ENCODE results near the gene SLC4A8.
A peak's percentile ranks its signal among the peaks of the same experiment; 100 is the strongest.

SLC4A8 gene

DNA sequence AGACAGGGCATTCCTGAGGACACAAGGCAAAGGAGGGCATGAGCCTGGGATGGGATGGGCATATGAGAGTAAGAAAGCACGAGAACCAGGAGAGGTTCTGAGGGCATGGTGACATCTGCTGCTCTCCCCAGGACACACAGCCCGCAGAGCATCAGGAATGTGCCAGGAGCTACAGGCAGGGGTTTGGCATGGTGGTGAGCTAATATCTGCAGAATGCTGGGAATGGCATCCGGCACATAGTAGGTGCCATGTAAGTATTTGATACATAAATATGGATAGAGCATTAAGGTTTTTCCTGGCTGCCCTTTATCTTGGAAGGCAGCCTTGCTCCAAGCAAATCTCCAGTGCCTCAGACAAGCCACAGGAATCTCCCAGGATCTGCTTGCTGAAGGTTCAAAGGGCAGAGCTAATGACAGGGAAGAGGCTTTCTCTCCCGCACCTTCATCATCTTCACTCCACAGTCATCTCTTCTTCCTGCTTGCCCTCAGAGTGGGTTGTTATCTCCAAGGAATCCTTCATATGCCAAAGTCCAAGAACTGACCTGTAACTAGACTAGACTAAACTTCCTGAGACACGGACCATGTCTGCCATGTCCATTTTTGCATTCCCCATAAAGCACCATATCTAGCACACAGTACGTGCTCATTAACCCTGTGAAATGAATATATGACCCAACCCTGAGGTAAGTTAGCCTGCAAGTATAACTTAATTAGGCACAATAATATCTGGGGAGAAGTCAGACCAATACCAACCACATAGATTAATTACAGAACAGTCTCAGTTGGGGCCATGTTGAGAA is 104.4 kb downstream of the SLC4A8 start:
- no peak for DNase-seq (ENCODE audit: low spot score)

DNA sequence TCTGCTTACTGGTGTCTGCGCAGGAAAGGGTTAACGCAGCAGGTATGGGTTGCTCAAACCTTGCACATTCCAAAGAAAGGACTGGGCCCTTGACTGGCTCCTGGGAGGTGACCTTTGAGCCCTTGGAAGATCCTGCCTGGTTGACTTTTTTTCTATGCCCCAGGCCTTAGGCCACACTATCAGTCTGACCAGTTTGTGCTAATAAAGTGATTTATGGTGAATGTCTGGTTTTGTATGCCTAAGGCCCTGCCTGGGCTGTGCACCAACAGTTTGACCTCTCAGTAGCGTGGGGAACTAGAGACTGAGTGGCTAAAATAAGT is 105.0 kb downstream of the SLC4A8 start:
- no peak for DNase-seq (ENCODE audit: low spot score)

DNA sequence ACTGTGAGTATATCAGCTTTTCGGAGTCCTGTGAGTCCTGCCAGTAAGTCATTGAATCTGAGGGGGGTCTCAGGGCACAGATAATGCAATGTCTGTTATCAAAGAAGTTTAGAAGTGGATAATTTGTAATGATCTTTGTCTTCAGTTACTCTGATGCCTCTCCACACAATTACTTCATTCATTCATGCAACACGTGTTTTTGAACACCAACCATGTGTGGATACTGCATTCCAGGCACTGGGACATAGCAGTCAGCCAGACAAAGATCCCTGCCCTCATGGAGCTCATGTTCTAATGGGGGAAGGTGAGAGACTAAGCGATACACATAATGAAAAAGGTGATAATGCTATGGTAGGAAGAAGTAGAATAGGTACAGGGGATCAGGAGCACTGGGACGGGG is 105.6 kb downstream of the SLC4A8 start:
- no peak for DNase-seq (ENCODE audit: low spot score)

DNA sequence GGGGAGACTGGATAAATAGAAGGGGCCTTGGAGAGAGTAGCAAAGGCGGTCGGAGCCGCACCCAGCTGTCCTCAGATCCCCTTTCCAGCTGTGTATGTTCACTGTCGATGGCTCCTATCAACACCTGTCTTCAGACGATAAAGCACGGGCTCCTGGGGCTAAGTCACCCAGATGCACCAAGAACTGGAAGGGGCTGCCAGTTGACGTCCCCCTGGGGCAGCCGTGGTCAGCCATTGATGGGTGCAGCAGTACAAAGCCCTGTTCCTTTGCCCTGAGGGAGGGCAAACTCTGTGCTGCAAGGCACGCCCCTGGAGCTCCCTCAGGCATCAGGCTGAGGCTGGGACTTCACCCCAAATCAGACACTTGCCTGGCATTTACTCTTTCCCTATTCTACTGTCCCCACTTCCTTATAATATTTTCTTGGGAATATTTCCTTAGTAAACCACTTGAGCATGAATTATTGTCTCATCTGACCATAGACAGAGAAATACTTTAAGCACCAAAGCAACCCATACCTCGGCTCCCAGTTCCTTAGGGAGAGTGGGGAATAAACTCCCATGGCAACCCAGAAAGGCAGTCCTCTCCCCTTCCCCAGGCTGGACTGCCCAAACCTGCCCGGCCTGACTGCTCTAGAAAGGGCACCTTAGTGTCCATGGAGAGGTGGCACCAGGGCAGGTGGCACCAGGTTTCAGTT is 106.8 kb downstream of the SLC4A8 start:
- no peak for DNase-seq (ENCODE audit: low spot score)

DNA sequence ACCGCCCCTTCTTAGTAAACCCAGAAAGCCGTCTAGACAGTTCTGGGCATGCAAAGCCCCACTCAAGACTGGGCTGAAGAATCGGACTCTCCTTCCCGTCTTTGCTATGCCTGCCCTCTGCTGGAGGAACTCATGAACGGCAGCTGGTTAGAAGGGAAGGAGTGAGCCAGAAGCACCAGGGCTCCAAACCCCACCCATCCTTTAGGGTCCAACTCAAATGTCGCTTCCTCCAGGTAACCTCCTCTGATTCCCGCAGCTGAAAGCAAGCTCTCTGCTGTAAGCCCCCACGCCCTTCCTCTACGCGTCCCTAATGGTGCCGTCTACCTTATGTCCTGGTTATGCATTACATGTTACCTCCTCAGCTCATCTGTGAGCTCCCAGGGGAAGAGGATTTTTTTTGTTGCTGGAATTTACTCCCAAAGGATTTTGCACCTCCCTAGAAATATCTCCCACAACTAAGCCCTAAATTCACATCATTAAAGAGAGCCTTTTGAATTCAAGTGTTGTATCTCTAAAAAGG is 107.4 kb downstream of the SLC4A8 start:
- DNase-seq (ENCODE audit: low spot score): peak; percentile 66

DNA sequence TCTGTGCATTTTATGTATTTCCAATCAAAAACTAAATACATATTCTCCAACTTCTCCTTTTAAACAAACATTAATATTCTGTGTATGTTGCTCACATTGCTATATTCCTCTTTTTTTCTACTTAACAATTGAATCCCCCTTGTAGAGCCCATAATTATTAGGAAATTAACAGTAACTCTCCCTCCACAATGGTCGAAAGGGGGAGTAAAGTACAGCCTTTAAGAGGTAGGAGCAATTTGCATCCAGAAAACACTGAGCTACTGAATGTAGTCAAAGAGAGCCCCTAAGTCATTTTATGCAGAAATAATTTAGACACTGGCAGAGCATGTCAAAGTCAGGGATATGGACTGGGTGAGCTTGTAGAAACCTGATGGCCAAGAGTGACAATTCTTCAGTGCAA is 109.2 kb downstream of the SLC4A8 start:
- DNase-seq (ENCODE audit: low spot score): peak; percentile 13

DNA sequence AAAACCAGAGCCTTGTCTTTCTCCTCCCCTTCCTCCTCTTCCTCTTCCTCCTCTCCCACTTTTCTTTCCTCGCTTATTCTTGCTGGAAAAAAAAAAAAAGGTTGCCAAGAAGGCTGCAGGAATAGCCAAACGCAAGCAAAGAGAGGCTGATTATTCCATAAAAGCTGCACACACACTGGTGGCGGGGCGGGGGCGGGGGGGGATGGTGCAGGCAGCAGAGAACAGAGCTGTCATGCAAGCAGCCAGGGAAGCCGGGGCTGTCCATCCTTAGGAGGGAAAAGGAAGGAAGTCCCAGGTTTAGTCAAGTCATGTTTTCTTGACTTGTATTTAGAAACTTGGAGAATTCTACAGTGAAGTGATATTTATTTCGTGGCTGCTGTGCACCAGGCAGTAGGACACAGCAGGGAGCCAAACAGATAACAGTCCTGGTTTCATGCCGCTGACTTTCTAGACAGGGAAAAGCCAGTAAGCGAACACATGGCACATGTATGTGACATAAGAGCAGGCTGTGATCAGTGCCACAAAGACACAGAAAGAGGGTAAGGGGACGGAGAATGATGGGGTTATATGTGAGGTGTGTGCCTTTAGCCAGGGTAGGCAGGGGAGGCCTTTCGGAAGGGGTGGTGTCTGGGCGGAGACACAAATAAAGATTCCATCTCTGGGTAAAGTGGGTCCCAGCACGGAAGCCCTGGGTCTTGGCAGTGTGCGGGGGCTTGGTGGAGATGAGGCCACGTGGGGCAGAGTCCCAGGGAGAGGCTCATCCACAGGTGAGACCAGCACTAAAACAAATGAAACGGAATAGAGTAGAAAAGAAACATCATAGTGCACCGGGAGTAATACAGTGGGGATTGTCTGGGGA is 109.8 kb downstream of the SLC4A8 start:
- DNase-seq (ENCODE audit: low spot score): no peak

DNA sequence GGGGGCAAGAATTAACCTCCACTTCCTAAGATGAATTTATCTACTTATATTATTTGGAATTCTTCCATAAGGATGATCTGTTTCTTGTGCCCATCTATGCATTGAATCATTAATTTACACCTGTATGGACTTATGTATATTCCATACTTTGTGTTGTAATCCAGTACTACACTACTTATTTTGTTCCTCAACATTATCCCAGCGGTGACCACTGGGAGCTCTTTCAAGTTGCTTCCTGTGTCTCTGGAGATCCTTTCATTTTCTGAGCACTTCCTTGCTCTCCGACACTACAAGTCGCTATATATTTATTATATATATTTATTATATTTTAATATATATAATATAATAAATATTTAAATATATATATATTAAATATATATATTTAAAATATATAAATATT is 111.5 kb downstream of the SLC4A8 start:
- DNase-seq (ENCODE audit: low spot score): no peak

DNA sequence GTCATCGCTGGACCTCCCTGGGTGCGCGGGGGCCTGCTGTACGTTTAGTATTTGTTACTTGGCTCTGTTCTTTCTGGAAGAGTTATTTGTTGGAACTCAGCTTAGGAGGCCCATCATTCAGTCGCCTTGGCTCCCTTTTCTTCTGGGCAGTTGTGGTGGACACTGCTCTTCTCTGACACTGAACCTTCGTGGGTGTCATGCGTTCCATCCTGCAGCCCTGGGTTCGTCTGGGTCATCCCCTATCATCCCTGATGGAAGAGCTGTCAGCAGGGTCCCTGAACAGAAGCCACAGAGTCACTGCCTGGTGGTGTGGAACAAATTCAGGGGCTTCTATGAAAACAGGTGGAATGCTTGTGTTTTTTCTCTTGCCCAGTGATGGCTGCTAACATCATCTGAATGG is 113.5 kb downstream of the SLC4A8 start:
- no peak for DNase-seq (ENCODE audit: low spot score)

DNA sequence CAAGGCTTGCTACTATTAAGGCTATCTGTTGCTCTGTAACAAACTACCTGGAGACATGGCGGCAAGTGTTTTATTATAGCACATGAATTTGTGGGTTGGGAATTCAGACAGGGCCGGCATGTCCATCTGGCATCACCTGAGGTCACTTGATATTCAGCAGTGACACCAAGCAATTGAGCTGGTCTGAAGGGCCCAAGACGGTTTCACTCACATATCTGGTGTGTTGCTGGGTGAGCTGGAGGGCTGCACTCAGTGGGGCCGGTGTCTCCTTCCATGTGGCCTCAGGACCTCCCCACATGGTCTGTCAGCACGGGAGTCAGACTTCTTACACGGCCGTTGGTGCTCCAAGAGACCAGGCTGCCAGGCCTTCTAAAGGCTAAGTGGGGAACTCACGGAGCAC is 114.0 kb downstream of the SLC4A8 start:
- DNase-seq (ENCODE audit: low spot score): no peak

DNA sequence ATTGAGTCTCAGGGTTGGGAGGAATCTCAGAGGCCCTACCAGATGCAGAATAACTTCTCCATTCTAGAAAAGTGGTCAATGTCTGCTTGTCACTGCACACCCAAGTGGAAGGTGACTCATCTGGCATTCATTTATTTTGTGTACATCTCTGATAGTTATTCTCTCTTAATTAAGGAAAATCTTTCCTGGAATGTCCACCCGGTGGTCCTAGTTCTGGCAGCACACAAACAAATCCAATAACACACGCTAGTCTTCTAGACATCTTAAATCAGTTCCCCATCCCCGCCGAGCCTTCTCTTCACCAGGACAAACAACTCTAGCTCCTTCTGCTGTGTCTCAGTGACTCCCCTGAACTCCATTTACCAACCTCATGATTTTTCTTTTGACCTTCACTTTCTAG is 116.4 kb downstream of the SLC4A8 start:
- DNase-seq (ENCODE audit: low spot score): no peak

DNA sequence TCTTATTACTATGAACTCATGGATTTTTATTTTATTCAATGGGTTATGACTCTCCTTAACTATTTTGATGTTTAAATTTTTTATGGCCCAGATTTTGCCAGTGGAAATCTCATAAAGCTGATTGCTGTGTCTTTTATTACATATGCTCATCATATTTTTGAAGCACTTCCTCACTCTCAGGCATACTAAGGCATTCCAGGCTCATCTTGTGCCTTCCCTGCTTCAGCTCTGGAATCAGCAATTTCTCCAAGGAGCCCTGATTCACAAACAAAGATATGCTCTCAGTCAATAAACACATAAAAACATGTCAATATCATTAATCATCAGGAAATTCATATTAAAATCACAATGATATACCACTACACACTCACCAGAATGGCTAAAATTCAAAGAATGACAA is 121.5 kb downstream of the SLC4A8 start:
- no peak for DNase-seq (ENCODE audit: low spot score)

DNA sequence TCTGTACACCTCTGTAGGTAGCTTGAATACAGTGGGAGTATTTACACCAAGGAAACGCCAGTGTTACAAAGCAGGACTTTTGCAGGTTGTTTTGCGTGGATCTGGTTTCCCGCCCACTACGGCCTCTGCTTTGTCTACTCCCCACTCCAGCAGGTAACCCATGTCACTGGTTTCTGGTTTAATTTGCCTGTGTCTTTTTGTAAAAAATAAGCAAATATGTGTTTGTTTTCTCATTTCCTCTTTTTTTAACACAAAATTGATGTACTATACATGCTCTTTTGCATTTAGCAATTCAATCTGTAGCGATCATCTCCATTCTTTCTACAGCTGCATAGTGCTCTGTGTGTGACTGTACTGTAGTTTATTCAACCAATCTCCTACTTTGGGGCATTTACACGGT is 123.0 kb downstream of the SLC4A8 start:
- DNase-seq (ENCODE audit: low spot score): no peak

DNA sequence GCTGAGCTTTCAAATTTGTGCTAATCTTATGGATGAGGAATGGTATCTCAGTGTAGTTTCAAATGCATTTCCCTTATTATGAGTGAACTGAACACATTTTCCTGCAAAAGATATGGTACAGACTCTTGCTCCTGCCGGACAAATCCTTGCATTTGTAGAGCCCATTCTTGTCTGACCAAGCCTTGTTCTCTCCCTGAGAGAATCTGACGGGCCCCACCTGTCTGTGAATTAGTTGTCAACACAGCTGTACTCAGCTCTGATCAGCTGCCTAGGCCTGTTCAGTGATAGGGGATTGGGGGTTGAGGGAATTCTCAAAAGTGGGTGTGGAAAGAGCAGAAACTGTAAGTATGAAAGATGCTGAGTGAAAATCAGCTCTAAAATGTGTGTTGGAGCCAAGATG is 123.6 kb downstream of the SLC4A8 start:
- no peak for DNase-seq (ENCODE audit: low spot score)

DNA sequence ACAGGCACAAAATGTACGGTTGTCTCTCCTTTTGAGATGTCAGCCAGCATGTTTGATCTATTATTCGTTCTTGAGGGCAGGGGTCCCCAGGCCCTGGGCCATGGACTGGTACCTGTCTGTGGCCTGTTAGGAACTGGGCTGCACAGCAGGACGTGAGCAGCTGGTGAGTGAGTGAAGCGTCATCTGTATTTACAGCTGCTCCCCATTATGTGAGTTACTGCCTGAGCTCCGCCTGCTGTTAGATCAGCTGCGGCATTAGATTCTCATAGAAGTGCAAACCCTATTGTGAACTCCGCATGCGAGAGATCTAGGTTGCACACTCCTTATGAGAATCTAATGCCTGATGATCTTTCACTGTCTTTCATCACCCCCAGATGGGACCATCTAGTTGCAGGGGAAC is 125.0 kb downstream of the SLC4A8 start:
- no peak for DNase-seq (ENCODE audit: low spot score)

Data from COLO829 (cell line).